Stomach (tissue), 9 donors: Measurements from ENCODE around the gene TGFB1I1. TPM values are rescaled to one million over a fixed set of nuclear protein-coding genes. Genes with fewer than 3 reads are reported as not detected.
"Not testable (repeated sequence)": the region's sequence is repeated elsewhere in the genome, so short reads cannot be mapped to it uniquely, and the experiment has no call there.

Experiments used
- DNase-seq, 2 donors: peaks; one replicate each; pipeline versions ENCODE4 v3.0.0 to v3.0.0-alpha.2; 2013 to 2019
- H3K27ac ChIP-seq, 5 donors: fragments of 200-600 bp in 4 of 5; sonication (generic) in 4 of 5; one replicate each; pipeline ENCODE4 v1.5.1; 2013 to 2019; ENCODE audit warnings: mild to moderate bottlenecking in 1 of 5, moderate library complexity in 1 of 5
- H3K27me3 ChIP-seq, 3 donors: fragments of 200-600 bp; sonication (generic); one replicate each; pipeline ENCODE4 v1.5.1; 2017 to 2019; ENCODE audit warnings: mixed run types in 1 of 3
- H3K36me3 ChIP-seq, 4 donors: fragments of 200-600 bp; sonication (generic); 1 replicate in 3 of 4; 2 replicates in 1 of 4; pipeline ENCODE4 v1.5.1; 2016 to 2019
- H3K4me1 ChIP-seq, 4 donors: fragments of 200-600 bp; sonication (generic); one replicate each; pipeline ENCODE4 v1.5.1; 2016 to 2019
- H3K4me3 ChIP-seq, 4 donors: fragments of 200-600 bp; sonication (generic) in 3 of 4; one replicate each; pipeline ENCODE4 v1.5.1; 2016 to 2019; ENCODE audit warnings: mild to moderate bottlenecking in 1 of 4
- H3K9me3 ChIP-seq, 4 donors: fragments of 200-600 bp; sonication (generic); one replicate each; pipeline ENCODE4 v1.5.1; 2016 to 2019
- EP300 ChIP-seq: sonication (generic); formaldehyde crosslinking; IDR thresholded peaks from one replicate; pipeline ENCODE4 v1.6.1; 2017; ENCODE audit warnings: antibody characterized with exemption
- POLR2A ChIP-seq, 4 donors: fragments of 450-650 bp; IDR thresholded peaks; one replicate each; pipeline ENCODE4 v1.6.1; 2016; ENCODE audit warnings: antibody characterized with exemption in 4 of 4, control low read depth in 2 of 4, mild to moderate bottlenecking in 1 of 4, moderate library complexity in 1 of 4
- POLR2AphosphoS5 ChIP-seq, 3 donors: sonication (generic); formaldehyde crosslinking; IDR thresholded peaks; one replicate each; pipeline ENCODE4 v1.6.1; 2016; ENCODE audit warnings: antibody characterized with exemption in 3 of 3
- WGBS, 5 donors: extraction: QIAGEN DNeasy Blood & Tissue Kit in 3 of 5; methylation state at CpG; one replicate each; pipeline versions ENCODE4 v1.1.5 to v1.1.7; 2013 to 2018; 5-methylcytosine and 5-hydroxymethylcytosine counted together
- intact Hi-C: fragments of 100-400 bp; cut with DNase I; formaldehyde crosslinking; loops from one replicate; pipeline ENCODE4 v1.15.1; 2023; ENCODE audit warnings: low total_unique reads
- polyA plus RNA-seq, 3 donors: library from polyadenylated mRNA; stranded (reverse); fragments of 200-250 nt; gene quantifications; one replicate each; pipeline ENCODE4 v1.2.3, GENCODE V29; 2013
- total RNA-seq, 5 donors: library from RNA; depleted of rRNA; stranded (reverse); fragments of >200 nt; gene quantifications; one replicate each; pipeline versions ENCODE4 v1.1.0 to v1.2.3, GENCODE V29; 2014 to 2016
- TF ChIP-seq, protein P1 (sequence below), 7 experiments: fragments of 450-650 bp in 4 of 7; fragments of 200-600 bp in 3 of 7; sonication (generic) in 3 of 7; IDR thresholded peaks; one replicate each; pipeline ENCODE4 v1.5.1; 2016 to 2019; ENCODE audit warnings: antibody characterized with exemption in 7 of 7, control low read depth in 2 of 7, mild to moderate bottlenecking in 1 of 7
- donor health status: healthy with polysubstance abuse.
- donor health status: Bipolar disorder and iron deficiency.
- donor health status: healthy.

TGFB1I1 gene
- total and polyA plus RNA-seq, 8 donors: 36.0 to 84.0 (median 49.2) TPM

DNA sequence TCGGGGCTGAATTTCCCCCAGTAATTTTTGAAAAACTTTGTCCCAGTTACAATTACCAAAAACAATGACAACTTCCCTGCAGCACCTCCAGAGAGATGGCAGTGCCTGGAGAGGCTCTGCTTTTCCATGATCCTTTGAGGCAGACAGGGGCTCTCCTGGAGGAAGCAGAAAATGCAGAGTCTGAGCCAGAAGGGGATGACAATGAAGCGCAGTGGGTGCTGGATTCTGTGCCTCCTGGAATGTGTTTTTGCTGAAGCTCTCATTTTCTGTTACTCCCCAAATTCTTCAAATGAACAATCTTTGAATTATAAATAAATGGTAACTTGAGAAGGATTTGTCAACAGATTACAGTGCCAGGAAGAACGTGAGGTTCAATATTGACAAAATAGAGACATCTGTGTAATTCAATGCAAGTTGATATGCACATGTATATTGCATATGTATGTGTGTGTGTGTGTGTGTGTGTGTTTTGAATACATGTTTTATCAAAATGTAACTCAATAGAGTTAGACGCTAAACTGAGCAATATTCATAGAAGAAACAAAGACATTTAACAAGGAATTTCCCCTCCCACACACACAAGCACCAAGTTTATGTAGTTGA is 45.9 kb downstream of the TGFB1I1 start:
- Histone ChIP-seq H3K4me3 (no peak overlapping the region), H3K27ac (no peak overlapping the region), H3K4me1 (no peaks in the 10 kb centered on the region), H3K36me3 (no peaks in the 10 kb centered on the region), H3K9me3 (no peaks in the 10 kb centered on the region), H3K27me3 (no peaks in the 10 kb centered on the region)
- WGBS, 5 donors: 68 to 79% (median 71%) methylated on average over 4 of the region's 4 CpGs
- TF ChIP-seq, protein P1, sequence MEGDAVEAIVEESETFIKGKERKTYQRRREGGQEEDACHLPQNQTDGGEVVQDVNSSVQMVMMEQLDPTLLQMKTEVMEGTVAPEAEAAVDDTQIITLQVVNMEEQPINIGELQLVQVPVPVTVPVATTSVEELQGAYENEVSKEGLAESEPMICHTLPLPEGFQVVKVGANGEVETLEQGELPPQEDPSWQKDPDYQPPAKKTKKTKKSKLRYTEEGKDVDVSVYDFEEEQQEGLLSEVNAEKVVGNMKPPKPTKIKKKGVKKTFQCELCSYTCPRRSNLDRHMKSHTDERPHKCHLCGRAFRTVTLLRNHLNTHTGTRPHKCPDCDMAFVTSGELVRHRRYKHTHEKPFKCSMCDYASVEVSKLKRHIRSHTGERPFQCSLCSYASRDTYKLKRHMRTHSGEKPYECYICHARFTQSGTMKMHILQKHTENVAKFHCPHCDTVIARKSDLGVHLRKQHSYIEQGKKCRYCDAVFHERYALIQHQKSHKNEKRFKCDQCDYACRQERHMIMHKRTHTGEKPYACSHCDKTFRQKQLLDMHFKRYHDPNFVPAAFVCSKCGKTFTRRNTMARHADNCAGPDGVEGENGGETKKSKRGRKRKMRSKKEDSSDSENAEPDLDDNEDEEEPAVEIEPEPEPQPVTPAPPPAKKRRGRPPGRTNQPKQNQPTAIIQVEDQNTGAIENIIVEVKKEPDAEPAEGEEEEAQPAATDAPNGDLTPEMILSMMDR (IDR thresholded peaks at IDR 0.05): no peak
- TF ChIP-seq POLR2AphosphoS5 (IDR thresholded peaks at IDR 0.05) (no peak), EP300 (no peak), POLR2A (IDR thresholded peaks at IDR 0.05) (no peak)
- no peak for DNase-seq
- intact Hi-C loops: no loop called here

DNA sequence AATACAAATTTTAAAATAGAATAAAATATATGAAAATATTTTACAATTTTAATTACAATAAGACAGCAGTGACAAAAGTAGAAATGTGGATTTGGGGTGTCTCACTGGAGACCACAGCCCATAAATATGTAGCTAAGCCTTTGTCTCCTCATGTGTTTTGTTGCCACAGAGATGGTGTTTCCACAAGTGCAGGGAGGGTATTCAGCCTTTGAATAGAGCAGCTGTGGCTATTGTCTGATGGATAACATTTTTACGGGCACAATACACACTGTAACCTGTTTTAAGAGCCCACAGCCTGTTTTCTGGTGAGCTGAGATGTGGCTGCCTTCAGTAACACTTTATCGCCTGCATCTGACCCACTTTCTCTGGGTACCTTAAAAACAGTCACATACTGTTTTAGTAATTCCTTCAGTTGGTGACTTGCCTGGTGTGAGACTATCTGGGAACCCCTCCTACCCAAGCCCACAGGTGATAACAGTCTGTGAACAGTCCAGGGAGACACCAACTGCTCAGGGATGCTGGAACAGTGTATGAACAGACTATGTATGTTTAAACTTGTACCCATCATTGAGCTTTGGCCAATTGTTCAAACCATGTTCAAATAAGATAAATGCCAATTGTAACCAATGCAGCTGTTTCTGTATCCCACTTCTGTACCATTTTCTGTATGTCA is 47.9 kb downstream of the TGFB1I1 start:
- DNase-seq: no peak
- Histone ChIP-seq H3K4me1 (no peaks in the 10 kb centered on the region), H3K9me3 (no peaks in the 10 kb centered on the region), H3K27ac (no peak overlapping the region), H3K4me3 (no peak overlapping the region), H3K36me3 (no peaks in the 10 kb centered on the region), H3K27me3 (no peaks in the 10 kb centered on the region)
- intact Hi-C loops: no loop called here
- 74 to 82% (median 76%) methylated on average over 2 of the region's 2 CpGs for WGBS, 5 donors
- TF ChIP-seq POLR2A (IDR thresholded peaks at IDR 0.05): no peak
- no peak for TF ChIP-seq POLR2AphosphoS5 (IDR thresholded peaks at IDR 0.05)

DNA sequence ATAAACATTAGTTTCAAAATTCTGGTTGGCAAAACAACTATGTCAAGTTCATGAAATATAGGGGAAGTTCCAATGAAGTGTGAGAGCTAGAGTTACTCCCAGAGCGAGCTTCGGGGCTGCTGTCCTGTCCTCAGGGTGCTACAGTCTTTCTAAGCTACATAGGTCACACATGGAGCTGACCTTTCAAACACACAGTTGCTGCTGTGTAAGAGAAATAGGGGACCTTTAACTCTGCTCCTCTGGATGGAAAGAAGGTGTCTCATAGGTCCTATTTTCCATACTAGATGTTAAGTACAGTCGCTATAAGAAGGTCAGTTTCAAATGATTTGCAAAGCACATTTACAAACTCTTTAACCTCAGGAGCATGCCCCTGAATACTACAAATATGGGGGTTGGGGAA is 49.4 kb downstream of the TGFB1I1 start:
- intact Hi-C loops: no loop called here

DNA sequence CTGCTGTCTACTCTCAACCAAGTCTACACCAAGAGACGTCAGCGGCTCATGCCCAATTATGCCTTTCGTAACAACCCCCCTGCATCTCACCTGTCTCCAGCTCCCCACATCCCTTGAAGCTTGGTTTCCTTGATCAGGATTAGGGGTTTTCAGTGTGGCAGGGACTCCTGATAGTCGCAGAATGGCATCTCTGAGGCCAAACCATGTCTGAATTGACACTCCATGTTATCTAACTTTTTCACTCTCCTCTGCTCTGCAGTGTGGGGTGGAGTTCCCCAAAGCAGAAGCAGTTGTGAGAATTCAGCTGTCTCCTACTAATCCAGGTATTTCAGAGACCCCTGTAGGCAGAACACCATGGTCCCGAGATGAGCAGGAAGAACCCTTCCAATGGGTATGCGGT is 50.1 kb downstream of the TGFB1I1 start:
- no peaks in the 10 kb centered on the region for H3K4me1 ChIP-seq
- no peaks in the 10 kb centered on the region for H3K36me3 ChIP-seq
- H3K4me3 ChIP-seq: no peak overlapping the region
- TF ChIP-seq EP300 (no peak), POLR2A (IDR thresholded peaks at IDR 0.05) (no peak), POLR2AphosphoS5 (IDR thresholded peaks at IDR 0.05) (no peak)
- TF ChIP-seq, protein P1 (IDR thresholded peaks at IDR 0.05): no peak
- no peak overlapping the region for H3K27ac ChIP-seq
- no peaks in the 10 kb centered on the region for H3K27me3 ChIP-seq
- intact Hi-C loops: no loop called here
- WGBS, 5 donors: 88 to 97% (median 89%) methylated on average over 6 of the region's 6 CpGs
- no peak for DNase-seq
- no peaks in the 10 kb centered on the region for H3K9me3 ChIP-seq

More for the DNA sequence above, 49.4 kb downstream of the TGFB1I1 start:
- H3K36me3 ChIP-seq: no peaks in the 10 kb centered on the region
- H3K27me3 ChIP-seq: no peaks in the 10 kb centered on the region
- H3K4me3 ChIP-seq: no peak overlapping the region
- no peak for DNase-seq
- 76 to 96% (median 88%) methylated on average over 3 of the region's 3 CpGs for WGBS, 5 donors
- TF ChIP-seq POLR2A (IDR thresholded peaks at IDR 0.05) (no peak), EP300 (no peak), POLR2AphosphoS5 (IDR thresholded peaks at IDR 0.05) (no peak)
- TF ChIP-seq, protein P1 (IDR thresholded peaks at IDR 0.05): no peak
- H3K27ac ChIP-seq: no peak overlapping the region
- H3K9me3 ChIP-seq: no peaks in the 10 kb centered on the region
- no peaks in the 10 kb centered on the region for H3K4me1 ChIP-seq

DNA sequence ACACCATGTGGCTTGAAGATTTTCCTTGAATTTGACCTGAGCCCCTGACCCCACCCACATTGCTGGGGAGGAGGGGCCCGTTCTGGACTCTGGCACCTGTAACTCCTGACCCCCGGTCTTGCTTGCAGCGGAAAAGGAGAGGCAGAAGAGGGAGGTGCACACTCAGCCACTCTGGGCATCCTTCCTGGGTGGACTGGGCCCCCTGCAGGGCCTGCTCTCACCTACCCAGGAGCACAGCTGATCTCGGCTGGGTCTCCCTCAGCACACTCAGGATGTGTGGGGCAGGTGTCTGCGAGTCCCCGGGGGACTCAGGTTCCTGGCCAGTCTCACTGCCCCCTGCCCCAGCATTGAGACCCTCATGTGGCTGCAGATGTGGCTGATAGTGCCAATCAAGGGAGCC is 51.8 kb downstream of the TGFB1I1 start:
- intact Hi-C loops, H3K36me3 ChIP-seq, H3K4me1 ChIP-seq, H3K4me3 ChIP-seq, DNase-seq, H3K9me3 ChIP-seq, H3K27ac ChIP-seq: not testable (repeated sequence)
- peaks cover 0 to 14% (median 6%) of the 10 kb centered on the region in 3 donors for H3K27me3 ChIP-seq
- 46 to 91% (median 50%) methylated on average over 2 to 4 of the region's 6 CpGs for WGBS, 5 donors
